Body of pancreas (tissue), 4 donors: ENCODE results near the gene PEDS1. TPM values are rescaled to one million over a fixed set of nuclear protein-coding genes. Genes with fewer than 3 reads are reported as not detected.

Source experiments
- ATAC-seq: fragments of 150-250 bp; one replicate; pipeline ENCODE4 v1.9.1; 2016
- DNase-seq, 4 donors: peaks; one replicate each; pipeline ENCODE4 v3.0.0-alpha.2; 2019
- H3K27ac ChIP-seq, 4 donors: fragments of 200-600 bp; sonication (generic); 1 replicate in 3 of 4; 2 replicates in 1 of 4; pipeline versions ENCODE4 v1.5.1 to v1.6.1; 2016 to 2019; ENCODE audit warnings: mild to moderate bottlenecking in 1 of 4, mixed read lengths in 1 of 4, moderate library complexity in 1 of 4
- H3K27me3 ChIP-seq, 2 donors: fragments of 200-600 bp; sonication (generic); one replicate each; pipeline ENCODE4 v1.6.0; 2016; ENCODE audit warnings: mild to moderate bottlenecking in 1 of 2
- H3K36me3 ChIP-seq, 2 donors: fragments of 200-600 bp; sonication (generic); replicated peaks in 1 of 2; 2 replicates each; pipeline ENCODE4 v1.5.1; 2016; ENCODE audit warnings: low read depth in 2 of 2; ENCODE audit not compliant: insufficient read depth in 1 of 2
- H3K4me1 ChIP-seq: fragments of 200-600 bp; sonication (generic); one replicate; pipeline ENCODE4 v1.6.0; 2016
- H3K4me3 ChIP-seq, 2 donors: fragments of 200-600 bp; sonication (generic); 1 replicate in 1 of 2; 2 replicates in 1 of 2; pipeline ENCODE4 v1.5.1; 2016 to 2019
- H3K9me3 ChIP-seq, 3 donors: fragments of 200-600 bp; sonication (generic); 1 replicate in 2 of 3; 2 replicates in 1 of 3; pipeline ENCODE4 v1.5.1; 2016
- POLR2A ChIP-seq, 3 donors: fragments of 450-650 bp; IDR thresholded peaks; one replicate each; pipeline ENCODE4 v1.6.1; 2016; ENCODE audit warnings: antibody characterized with exemption in 3 of 3, mild to moderate bottlenecking in 2 of 3
- WGBS, 2 donors: methylation state at CpG; one replicate each; pipeline ENCODE4 v1.1.5; 2017; 5-methylcytosine and 5-hydroxymethylcytosine counted together
- intact Hi-C: fragments of 100-400 bp; cut with DNase I; formaldehyde crosslinking; loops from one replicate; pipeline ENCODE4 v1.15.1; 2023
- total RNA-seq, 2 donors: library from RNA; depleted of rRNA; stranded (reverse); fragments of >200 nt; gene quantifications; one replicate each; pipeline ENCODE4 v1.1.0, GENCODE V29; 2016
- TF ChIP-seq, protein P1 (sequence below), 7 experiments: fragments of 450-650 bp in 4 of 7; fragments of 200-600 bp in 3 of 7; sonication (generic) in 3 of 7; IDR thresholded peaks; one replicate each; pipeline ENCODE4 v1.5.1; 2016 to 2019; ENCODE audit warnings: antibody characterized with exemption in 7 of 7

PEDS1 gene
- total RNA-seq, 2 donors from 2014 or later: 9.1 to 9.6 TPM

DNA sequence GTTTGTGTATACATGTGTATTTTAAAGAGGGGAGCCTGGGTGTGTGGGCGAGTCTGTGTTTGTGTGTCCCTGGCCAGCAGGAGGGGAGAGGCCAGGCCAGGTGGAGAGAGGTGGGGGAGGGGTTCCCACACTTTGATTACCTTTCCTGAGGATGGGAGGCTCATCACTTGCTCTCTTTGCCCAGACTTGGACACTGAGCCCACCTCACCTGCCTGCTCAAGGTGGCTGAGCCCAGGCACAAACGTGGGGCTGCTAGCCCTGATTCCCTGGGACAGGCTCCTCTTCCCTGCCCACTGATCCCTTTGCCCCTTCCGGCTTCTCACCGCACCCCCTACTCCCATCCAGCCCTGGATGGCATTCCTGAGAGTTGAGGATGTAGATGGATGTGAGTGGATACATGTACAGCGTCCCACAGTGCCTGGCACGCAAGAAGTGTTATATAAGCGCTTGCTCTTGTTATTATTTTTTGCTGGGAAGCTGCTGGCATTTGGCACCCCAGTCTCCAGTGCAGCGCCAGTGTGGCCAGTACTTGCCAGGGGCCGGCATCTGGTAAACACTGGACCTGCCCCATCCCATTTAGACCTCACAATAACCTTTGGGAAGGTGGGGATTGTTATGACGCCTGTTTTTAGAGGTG lies 39.8 kb upstream of the PEDS1 start:
- H3K4me3 ChIP-seq: peak overlapping the region; percentile 13 to 76
- DNase-seq: peak; percentile 40 to 59 (median 49)
- H3K27ac ChIP-seq: peak overlapping the region; percentile 65 to 100 (median 99)
- H3K36me3 ChIP-seq: no peaks in the 10 kb centered on the region
- peak in 1 of 3 donors; percentile 1 for TF ChIP-seq POLR2A (IDR thresholded peaks at IDR 0.05)
- TF ChIP-seq, protein P1, sequence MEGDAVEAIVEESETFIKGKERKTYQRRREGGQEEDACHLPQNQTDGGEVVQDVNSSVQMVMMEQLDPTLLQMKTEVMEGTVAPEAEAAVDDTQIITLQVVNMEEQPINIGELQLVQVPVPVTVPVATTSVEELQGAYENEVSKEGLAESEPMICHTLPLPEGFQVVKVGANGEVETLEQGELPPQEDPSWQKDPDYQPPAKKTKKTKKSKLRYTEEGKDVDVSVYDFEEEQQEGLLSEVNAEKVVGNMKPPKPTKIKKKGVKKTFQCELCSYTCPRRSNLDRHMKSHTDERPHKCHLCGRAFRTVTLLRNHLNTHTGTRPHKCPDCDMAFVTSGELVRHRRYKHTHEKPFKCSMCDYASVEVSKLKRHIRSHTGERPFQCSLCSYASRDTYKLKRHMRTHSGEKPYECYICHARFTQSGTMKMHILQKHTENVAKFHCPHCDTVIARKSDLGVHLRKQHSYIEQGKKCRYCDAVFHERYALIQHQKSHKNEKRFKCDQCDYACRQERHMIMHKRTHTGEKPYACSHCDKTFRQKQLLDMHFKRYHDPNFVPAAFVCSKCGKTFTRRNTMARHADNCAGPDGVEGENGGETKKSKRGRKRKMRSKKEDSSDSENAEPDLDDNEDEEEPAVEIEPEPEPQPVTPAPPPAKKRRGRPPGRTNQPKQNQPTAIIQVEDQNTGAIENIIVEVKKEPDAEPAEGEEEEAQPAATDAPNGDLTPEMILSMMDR (IDR thresholded peaks at IDR 0.05): no peak
- peaks cover 36% of the 10 kb centered on the region for H3K4me1 ChIP-seq
- 9 to 24% methylated on average over 10 of the region's 10 CpGs for WGBS, 2 donors
- intact Hi-C loops: no loop called here
- no peaks in the 10 kb centered on the region for H3K9me3 ChIP-seq
- ATAC-seq: no peak
- no peaks in the 10 kb centered on the region for H3K27me3 ChIP-seq

DNA sequence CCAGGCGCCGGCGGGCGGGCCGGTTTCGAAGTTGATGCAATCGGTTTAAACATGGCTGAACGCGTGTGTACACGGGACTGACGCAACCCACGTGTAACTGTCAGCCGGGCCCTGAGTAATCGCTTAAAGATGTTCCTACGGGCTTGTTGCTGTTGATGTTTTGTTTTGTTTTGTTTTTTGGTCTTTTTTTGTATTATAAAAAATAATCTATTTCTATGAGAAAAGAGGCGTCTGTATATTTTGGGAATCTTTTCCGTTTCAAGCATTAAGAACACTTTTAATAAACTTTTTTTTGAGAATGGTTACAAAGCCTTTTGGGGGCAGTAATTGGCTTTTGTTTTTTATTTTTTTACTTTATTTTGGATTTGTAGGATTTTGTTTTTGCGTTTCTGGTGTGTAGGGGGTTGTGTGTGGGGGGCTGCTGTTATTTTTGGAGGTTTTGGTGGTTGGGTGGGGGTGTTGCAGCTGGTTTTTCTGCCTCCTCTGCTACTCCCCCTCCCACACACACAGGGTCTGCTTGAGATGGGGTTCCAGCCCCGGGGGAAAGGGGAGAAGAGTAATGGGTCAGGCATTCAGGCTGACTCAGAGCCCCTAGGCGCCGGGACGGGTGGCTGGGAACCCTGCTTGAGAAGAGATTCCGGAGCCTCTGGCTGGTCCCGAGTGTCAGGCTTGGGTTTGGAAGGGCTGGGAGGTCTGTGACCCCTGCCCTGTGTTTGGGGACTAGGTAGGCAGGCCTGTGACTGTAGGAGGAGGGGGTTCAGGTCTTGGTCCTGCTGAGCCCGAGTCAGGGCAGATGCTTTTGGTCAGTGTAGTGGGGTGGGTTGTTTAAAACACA lies 39.1 kb upstream of the PEDS1 start:
- ATAC-seq: peak; percentile 50
- Histone ChIP-seq H3K27ac (peak overlapping the region; percentile 65 to 100 (median 99)), H3K36me3 (no peaks in the 10 kb centered on the region), H3K27me3 (no peaks in the 10 kb centered on the region), H3K4me3 (peak overlapping the region; percentile 13 to 76), H3K4me1 (peaks cover 38% of the 10 kb centered on the region), H3K9me3 (no peaks in the 10 kb centered on the region)
- WGBS, 2 donors: 3 to 8% methylated on average over 25 of the region's 25 CpGs
- intact Hi-C loops: no loop called here
- TF ChIP-seq, protein P1 (IDR thresholded peaks at IDR 0.05): no peak
- peak in 1 of 3 donors; percentile 74 for TF ChIP-seq POLR2A (IDR thresholded peaks at IDR 0.05)
- DNase-seq: peak; percentile 90 to 94 (median 92)

DNA sequence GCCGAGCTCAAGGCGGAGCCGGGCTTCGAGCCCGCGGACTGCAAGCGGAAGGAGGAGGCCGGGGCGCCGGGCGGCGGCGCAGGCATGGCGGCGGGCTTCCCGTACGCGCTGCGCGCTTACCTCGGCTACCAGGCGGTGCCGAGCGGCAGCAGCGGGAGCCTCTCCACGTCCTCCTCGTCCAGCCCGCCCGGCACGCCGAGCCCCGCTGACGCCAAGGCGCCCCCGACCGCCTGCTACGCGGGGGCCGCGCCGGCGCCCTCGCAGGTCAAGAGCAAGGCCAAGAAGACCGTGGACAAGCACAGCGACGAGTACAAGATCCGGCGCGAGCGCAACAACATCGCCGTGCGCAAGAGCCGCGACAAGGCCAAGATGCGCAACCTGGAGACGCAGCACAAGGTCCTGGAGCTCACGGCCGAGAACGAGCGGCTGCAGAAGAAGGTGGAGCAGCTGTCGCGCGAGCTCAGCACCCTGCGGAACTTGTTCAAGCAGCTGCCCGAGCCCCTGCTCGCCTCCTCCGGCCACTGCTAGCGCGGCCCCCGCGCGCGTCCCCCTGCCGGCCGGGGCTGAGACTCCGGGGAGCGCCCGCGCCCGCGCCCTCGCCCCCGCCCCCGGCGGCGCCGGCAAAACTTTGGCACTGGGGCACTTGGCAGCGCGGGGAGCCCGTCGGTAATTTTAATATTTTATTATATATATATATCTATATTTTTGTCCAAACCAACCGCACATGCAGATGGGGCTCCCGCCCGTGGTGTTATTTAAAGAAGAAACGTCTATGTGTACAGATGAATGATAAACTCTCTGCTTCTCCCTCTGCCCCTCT lies 38.2 kb upstream of the PEDS1 start:
- peak; percentile 61 to 68 (median 67) for DNase-seq
- Histone ChIP-seq H3K9me3 (no peaks in the 10 kb centered on the region), H3K27me3 (no peaks in the 10 kb centered on the region), H3K4me1 (peaks cover 43% of the 10 kb centered on the region), H3K36me3 (no peaks in the 10 kb centered on the region), H3K4me3 (peak overlapping the region; percentile 76 to 89), H3K27ac (peak overlapping the region; percentile 96 to 100 (median 99))
- intact Hi-C loops: no loop called here
- peak; percentile 14 for ATAC-seq
- 0% methylated on average over 40 to 79 of the region's 96 CpGs for WGBS, 2 donors
- TF ChIP-seq POLR2A (IDR thresholded peaks at IDR 0.05): peak in 2 of 3 donors; percentile 77 to 78
- TF ChIP-seq, protein P1 (IDR thresholded peaks at IDR 0.05): peak; percentile 11 to 64 (median 52)

DNA sequence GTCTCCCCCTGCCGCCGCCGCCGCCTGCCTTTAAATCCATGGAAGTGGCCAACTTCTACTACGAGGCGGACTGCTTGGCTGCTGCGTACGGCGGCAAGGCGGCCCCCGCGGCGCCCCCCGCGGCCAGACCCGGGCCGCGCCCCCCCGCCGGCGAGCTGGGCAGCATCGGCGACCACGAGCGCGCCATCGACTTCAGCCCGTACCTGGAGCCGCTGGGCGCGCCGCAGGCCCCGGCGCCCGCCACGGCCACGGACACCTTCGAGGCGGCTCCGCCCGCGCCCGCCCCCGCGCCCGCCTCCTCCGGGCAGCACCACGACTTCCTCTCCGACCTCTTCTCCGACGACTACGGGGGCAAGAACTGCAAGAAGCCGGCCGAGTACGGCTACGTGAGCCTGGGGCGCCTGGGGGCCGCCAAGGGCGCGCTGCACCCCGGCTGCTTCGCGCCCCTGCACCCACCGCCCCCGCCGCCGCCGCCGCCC lies 37.6 kb upstream of the PEDS1 start:
- Histone ChIP-seq H3K27ac (peak overlapping the region; percentile 96 to 100 (median 99)), H3K9me3 (no peaks in the 10 kb centered on the region), H3K27me3 (no peaks in the 10 kb centered on the region), H3K4me1 (peaks cover 43% of the 10 kb centered on the region), H3K36me3 (no peaks in the 10 kb centered on the region), H3K4me3 (peak overlapping the region; percentile 76 to 89)
- ATAC-seq (peak; percentile 47), DNase-seq (peak; percentile 73 to 77 (median 74))
- intact Hi-C loops: no loop called here
- no peak for TF ChIP-seq POLR2A (IDR thresholded peaks at IDR 0.05)
- TF ChIP-seq, protein P1 (IDR thresholded peaks at IDR 0.05): peak in 1 of 7 experiments; percentile 11
- WGBS, 2 donors: 0% methylated on average over 37 of the region's 69 CpGs; no CpG with 5 or more reads in 1 of the 2 donors
